ENCODE results near the gene CIDEB.

- TF ChIP-seq, protein P1, sequence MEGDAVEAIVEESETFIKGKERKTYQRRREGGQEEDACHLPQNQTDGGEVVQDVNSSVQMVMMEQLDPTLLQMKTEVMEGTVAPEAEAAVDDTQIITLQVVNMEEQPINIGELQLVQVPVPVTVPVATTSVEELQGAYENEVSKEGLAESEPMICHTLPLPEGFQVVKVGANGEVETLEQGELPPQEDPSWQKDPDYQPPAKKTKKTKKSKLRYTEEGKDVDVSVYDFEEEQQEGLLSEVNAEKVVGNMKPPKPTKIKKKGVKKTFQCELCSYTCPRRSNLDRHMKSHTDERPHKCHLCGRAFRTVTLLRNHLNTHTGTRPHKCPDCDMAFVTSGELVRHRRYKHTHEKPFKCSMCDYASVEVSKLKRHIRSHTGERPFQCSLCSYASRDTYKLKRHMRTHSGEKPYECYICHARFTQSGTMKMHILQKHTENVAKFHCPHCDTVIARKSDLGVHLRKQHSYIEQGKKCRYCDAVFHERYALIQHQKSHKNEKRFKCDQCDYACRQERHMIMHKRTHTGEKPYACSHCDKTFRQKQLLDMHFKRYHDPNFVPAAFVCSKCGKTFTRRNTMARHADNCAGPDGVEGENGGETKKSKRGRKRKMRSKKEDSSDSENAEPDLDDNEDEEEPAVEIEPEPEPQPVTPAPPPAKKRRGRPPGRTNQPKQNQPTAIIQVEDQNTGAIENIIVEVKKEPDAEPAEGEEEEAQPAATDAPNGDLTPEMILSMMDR (IDR thresholded peaks at IDR 0.05; ENCODE audit: insufficient read depth, low read length), result no peak
- TF ChIP-seq POLR2AphosphoS5 (IDR thresholded peaks at IDR 0.05; ENCODE audit: low read depth), result no peak
- no peak for TF ChIP-seq SPI1 (IDR thresholded peaks at IDR 0.05; ENCODE audit: borderline replicate concordance, low read depth)
These were observed 29.5 kb upstream of the CIDEB start for GRCh38 chr14:24337144-24337823.
